Keratinocyte (primary cell): ENCODE measurements around the gene ALG2.

Source experiments
- EZH2 ChIP-seq: IDR thresholded peaks from one replicate; pipeline ENCODE4 v1.6.1; 2012; ENCODE audit warnings: inconsistent platforms, mild to moderate bottlenecking, low read length, moderate library complexity
- TF ChIP-seq, protein P1 (sequence below), 3 experiments: IDR thresholded peaks in 1 of 3; conservative IDR thresholded peaks in 1 of 3; optimal IDR thresholded peaks in 1 of 3; 2 replicates in 2 of 3; 3 replicates in 1 of 3; pipeline versions ENCODE3 to v1.5.1; 2011; ENCODE audit warnings: low read length in 3 of 3, mild to moderate bottlenecking in 3 of 3, moderate library complexity in 2 of 3, control low read depth in 1 of 3, inconsistent platforms in 1 of 3; ENCODE audit not compliant: insufficient read depth in 2 of 3; ENCODE audit errors: extremely low read depth in 1 of 3

DNA sequence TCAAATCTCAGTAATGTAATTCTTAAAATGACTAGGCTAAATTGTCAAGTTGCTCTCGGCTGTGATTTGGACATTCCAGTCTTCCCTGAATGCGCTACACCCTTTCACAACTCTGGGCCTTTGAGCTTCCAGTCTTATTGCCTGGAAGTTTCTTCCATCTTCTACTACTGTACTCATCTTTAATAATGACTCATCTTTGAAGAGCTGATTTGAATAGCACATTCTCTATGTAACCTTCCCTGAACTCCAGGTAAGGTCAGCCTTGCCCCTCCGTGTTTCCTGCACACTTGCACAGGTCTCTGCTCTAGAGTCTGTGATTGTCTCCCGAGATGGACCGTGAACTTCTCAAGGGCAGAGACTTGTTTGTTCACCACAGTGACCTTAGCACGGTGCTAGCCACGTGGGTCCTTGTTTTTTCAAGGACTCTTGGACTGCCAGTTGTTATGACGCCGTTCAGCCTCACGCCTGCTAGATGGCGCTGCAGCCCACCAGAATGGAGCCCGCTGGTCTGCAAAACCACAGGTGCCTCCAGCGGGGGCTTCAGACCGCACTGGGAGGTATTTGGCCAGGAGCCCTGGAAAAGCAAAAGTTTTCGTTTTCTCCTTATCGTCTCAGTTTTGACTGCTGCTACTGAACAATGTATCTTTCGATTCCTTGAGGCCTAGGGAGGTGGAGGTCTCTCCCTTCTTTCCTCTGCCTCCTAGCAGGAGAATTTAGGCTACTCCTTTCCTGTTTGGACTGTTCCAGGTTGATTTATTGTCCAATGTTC lies 44.7 kb upstream of the ALG2 start:
- TF ChIP-seq, protein P1, sequence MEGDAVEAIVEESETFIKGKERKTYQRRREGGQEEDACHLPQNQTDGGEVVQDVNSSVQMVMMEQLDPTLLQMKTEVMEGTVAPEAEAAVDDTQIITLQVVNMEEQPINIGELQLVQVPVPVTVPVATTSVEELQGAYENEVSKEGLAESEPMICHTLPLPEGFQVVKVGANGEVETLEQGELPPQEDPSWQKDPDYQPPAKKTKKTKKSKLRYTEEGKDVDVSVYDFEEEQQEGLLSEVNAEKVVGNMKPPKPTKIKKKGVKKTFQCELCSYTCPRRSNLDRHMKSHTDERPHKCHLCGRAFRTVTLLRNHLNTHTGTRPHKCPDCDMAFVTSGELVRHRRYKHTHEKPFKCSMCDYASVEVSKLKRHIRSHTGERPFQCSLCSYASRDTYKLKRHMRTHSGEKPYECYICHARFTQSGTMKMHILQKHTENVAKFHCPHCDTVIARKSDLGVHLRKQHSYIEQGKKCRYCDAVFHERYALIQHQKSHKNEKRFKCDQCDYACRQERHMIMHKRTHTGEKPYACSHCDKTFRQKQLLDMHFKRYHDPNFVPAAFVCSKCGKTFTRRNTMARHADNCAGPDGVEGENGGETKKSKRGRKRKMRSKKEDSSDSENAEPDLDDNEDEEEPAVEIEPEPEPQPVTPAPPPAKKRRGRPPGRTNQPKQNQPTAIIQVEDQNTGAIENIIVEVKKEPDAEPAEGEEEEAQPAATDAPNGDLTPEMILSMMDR (optimal IDR thresholded peaks at IDR 0.05 in 1 of 3, IDR thresholded peaks at IDR 0.05 in 1 of 3, conservative IDR thresholded peaks at IDR 0.05 in 1 of 3; ENCODE audit: extremely low read depth in 1 of 3, insufficient read depth in 2 of 3, low read length in 3 of 3): peak; percentile 86 to 88 (median 86)
- no peak for TF ChIP-seq EZH2
